ENCODE measurements around the gene MTUS2.

DNA sequence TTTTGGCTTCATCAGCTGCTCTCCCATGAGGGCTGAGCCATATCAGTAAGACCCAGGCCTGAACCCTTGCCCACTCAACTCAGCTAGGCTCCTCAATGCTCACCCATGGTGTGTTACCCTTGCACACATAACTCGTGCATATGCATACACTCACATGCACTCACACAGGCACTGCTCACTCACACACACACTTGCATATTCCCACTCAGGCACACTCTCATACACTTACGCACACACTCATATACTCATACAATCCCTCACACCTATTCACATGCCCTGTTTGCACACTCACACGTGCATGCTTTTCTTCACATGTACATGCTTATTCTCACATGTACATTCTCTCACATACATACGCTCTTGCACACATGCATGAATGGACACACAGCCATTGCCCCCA is 681.5 kb downstream of the MTUS2 start:
- TF ChIP-seq, protein P1, sequence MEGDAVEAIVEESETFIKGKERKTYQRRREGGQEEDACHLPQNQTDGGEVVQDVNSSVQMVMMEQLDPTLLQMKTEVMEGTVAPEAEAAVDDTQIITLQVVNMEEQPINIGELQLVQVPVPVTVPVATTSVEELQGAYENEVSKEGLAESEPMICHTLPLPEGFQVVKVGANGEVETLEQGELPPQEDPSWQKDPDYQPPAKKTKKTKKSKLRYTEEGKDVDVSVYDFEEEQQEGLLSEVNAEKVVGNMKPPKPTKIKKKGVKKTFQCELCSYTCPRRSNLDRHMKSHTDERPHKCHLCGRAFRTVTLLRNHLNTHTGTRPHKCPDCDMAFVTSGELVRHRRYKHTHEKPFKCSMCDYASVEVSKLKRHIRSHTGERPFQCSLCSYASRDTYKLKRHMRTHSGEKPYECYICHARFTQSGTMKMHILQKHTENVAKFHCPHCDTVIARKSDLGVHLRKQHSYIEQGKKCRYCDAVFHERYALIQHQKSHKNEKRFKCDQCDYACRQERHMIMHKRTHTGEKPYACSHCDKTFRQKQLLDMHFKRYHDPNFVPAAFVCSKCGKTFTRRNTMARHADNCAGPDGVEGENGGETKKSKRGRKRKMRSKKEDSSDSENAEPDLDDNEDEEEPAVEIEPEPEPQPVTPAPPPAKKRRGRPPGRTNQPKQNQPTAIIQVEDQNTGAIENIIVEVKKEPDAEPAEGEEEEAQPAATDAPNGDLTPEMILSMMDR (IDR thresholded peaks at IDR 0.05): no peak
- TF ChIP-seq ZFX (IDR thresholded peaks at IDR 0.05; ENCODE audit: borderline replicate concordance): no peak

Measured in 22Rv1 (cell line).